ENCODE results near the gene IL27RA.

DNA sequence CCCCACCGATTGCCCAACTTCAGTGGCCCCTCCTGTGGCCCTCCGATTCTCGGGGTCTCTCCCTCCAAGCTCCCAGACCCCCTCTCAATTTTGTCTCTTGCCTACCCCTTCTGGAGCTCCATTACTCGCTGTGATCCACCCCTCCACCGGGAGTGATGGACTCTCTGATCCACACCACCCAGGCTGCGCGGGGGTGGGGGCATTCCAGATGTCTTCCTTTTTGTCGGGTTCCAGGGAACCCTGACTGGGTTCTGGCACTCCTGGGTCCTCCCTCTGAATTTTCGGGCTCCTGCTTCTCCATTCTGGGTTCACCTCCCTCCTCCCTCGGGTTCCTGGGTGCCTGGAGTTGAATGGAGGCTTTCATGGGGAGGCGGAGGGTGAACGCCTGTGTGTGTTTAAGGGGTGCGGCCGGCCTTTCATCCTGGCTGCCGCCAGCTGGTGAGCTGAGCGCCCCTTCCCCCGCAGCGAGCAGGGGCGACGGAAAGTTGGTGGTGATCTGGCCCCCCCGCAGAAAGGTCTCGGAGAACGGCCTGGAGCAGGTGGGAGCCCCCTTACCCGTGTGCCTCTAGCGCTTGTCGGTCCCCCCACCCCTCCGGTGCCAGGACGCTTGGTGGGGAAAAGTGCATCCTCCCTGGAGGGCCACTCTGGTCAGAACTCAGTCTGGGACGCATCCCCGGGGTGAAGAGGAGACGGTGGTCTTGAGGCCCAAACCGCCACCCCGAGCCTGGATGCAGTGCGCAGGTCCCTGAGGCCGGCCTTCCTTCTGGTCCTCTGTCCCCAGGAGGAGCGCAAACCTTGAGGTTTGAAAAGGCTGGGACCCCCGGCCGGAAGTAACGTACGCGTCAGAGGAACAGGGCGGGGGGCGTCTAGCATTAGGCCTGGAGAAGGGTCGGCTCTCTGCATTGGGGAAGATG is 42.6 kb downstream of the IL27RA start:
- no peak for TF ChIP-seq CBX3 (IDR thresholded peaks at IDR 0.05; ENCODE audit: low read depth)
- no peak for TF ChIP-seq POLR2A (IDR thresholded peaks at IDR 0.05; ENCODE audit: borderline replicate concordance, extremely low read depth, insufficient read depth, insufficient read length)
- TF ChIP-seq, protein P1, sequence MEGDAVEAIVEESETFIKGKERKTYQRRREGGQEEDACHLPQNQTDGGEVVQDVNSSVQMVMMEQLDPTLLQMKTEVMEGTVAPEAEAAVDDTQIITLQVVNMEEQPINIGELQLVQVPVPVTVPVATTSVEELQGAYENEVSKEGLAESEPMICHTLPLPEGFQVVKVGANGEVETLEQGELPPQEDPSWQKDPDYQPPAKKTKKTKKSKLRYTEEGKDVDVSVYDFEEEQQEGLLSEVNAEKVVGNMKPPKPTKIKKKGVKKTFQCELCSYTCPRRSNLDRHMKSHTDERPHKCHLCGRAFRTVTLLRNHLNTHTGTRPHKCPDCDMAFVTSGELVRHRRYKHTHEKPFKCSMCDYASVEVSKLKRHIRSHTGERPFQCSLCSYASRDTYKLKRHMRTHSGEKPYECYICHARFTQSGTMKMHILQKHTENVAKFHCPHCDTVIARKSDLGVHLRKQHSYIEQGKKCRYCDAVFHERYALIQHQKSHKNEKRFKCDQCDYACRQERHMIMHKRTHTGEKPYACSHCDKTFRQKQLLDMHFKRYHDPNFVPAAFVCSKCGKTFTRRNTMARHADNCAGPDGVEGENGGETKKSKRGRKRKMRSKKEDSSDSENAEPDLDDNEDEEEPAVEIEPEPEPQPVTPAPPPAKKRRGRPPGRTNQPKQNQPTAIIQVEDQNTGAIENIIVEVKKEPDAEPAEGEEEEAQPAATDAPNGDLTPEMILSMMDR (IDR thresholded peaks at IDR 0.05 in 2 of 3, conservative IDR thresholded peaks at IDR 0.05 in 1 of 3; ENCODE audit: borderline replicate concordance in 1 of 3, insufficient read depth in 1 of 3, low read depth in 2 of 3, low read length in 2 of 3): no peak
- no peak for TF ChIP-seq POLR2AphosphoS5 (IDR thresholded peaks at IDR 0.05; ENCODE audit: low read depth, low read length)
- TF ChIP-seq CEBPB (IDR thresholded peaks at IDR 0.05; ENCODE audit: low read depth): no peak
- TF ChIP-seq RAD21 (IDR thresholded peaks at IDR 0.05; ENCODE audit: low read depth): no peak
- TF ChIP-seq MAX (IDR thresholded peaks at IDR 0.05): no peak
- TF ChIP-seq EZH2 (IDR thresholded peaks at IDR 0.05): no peak
- TF ChIP-seq EZH2phosphoT487 (IDR thresholded peaks at IDR 0.05; ENCODE audit: borderline replicate concordance): no peak
- no peak for TF ChIP-seq ELF1 (IDR thresholded peaks at IDR 0.05; ENCODE audit: borderline replicate concordance, low read depth)
- TF ChIP-seq SP1 (IDR thresholded peaks at IDR 0.05; ENCODE audit: low read depth): no peak
- no peak for TF ChIP-seq TCF7L2 (IDR thresholded peaks at IDR 0.05; ENCODE audit: borderline replicate concordance, extremely low read depth, insufficient read depth, insufficient read length)
- no peak for TF ChIP-seq ZNF274 (IDR thresholded peaks at IDR 0.05; ENCODE audit: low read depth, low read length)

Data from HCT116 (cell line).